Endodermal cell (in vitro differentiated cells): ENCODE measurements around the gene PPP1R16B. TPM values are rescaled to one million over a fixed set of nuclear protein-coding genes. Genes with fewer than 3 reads are reported as not detected.

Source experiments
- DNase-seq: peaks from one replicate; pipeline ENCODE4 v3.0.0-alpha.2; 2017
- H3K27ac ChIP-seq: 2 replicates; pipeline ENCODE4 v1.5.1; 2013; ENCODE audit warnings: mild to moderate bottlenecking, low read depth, low read length, moderate library complexity
- H3K27me3 ChIP-seq: 2 replicates; pipeline ENCODE4 v1.6.1; 2013; ENCODE audit warnings: mild to moderate bottlenecking, low read length, moderate library complexity; ENCODE audit not compliant: insufficient read depth, control insufficient read depth, poor library complexity, severe bottlenecking
- H3K36me3 ChIP-seq: 2 replicates; pipeline ENCODE4 v1.7.0; 2013; ENCODE audit warnings: mild to moderate bottlenecking, low read length, moderate library complexity; ENCODE audit not compliant: control insufficient read depth, insufficient read depth
- H3K4me1 ChIP-seq: one replicate; pipeline ENCODE4 v1.7.0; 2013; ENCODE audit warnings: low read length; ENCODE audit not compliant: control insufficient read depth, insufficient read depth
- H3K4me3 ChIP-seq: 2 replicates; pipeline ENCODE4 v1.5.1; 2013; ENCODE audit warnings: mild to moderate bottlenecking, low read length, moderate library complexity
- H3K9ac ChIP-seq: 2 replicates; pipeline ENCODE4 v1.6.1; 2013; ENCODE audit warnings: mild to moderate bottlenecking, low read length, moderate library complexity; ENCODE audit not compliant: poor library complexity, severe bottlenecking; ENCODE audit errors: extremely low read depth
- H3K9me3 ChIP-seq: 2 replicates; pipeline ENCODE4 v1.6.1; 2013; ENCODE audit warnings: mild to moderate bottlenecking, low read length, moderate library complexity; ENCODE audit not compliant: control insufficient read depth
- H3K27ac Mint-ChIP-seq: 2 replicates; pipeline ENCODE4 v1.8.0; 2020; ENCODE audit warnings: mixed read lengths
- H3K27me3 Mint-ChIP-seq: 2 replicates; pipeline ENCODE4 v1.8.0; 2021; ENCODE audit warnings: mild to moderate bottlenecking, mixed read lengths; ENCODE audit not compliant: insufficient read depth
- H3K36me3 Mint-ChIP-seq: 2 replicates; pipeline ENCODE4 v1.8.0; 2020; ENCODE audit warnings: low read depth, mixed read lengths
- H3K4me1 Mint-ChIP-seq: 2 replicates; pipeline ENCODE4 v1.8.0; 2020; ENCODE audit warnings: mixed read lengths
- H3K4me3 Mint-ChIP-seq: 2 replicates; pipeline ENCODE4 v1.8.0; 2020; ENCODE audit warnings: mild to moderate bottlenecking, moderate library complexity, mixed read lengths
- H3K9me3 Mint-ChIP-seq: 2 replicates; pipeline ENCODE4 v1.8.0; 2020; ENCODE audit warnings: mild to moderate bottlenecking, mixed read lengths
- CTCF ChIP-seq: fragments of 200-600 bp; sonication (generic); conservative IDR thresholded peaks from 2 replicates; pipeline ENCODE4 v1.5.0; 2021; ENCODE audit warnings: antibody characterized with exemption, mild to moderate bottlenecking
- WGBS, 2 experiments: methylation state at CpG; one replicate each; pipeline versions ENCODE4 v1.1.5 to v1.1.7; 2013; ENCODE audit warnings: missing lambda C conversion rate in 2 of 2, mixed read lengths in 1 of 2; ENCODE audit not compliant: insufficient coverage in 1 of 2, insufficient read length in 1 of 2; 5-methylcytosine and 5-hydroxymethylcytosine counted together
- total RNA-seq, 2 donors: library from RNA; stranded (reverse); fragmentation: NEBNext Ultra II Directional in 1 of 2; extraction: Animal tissue kit (Norgen Biotek cat#: 25700) in 1 of 2; gene quantifications; 2 replicates in 1 of 2; 3 replicates in 1 of 2; pipeline ENCODE4 v1.2.1, GENCODE V29; 2021

Gene PPP1R16B
- total RNA-seq, 2 donors from 2014 or later: 6.7 to 15.3 TPM

- H3K9me3 ChIP-seq: no peaks in the 10 kb centered on the region
- H3K4me1 ChIP-seq: peaks cover 6% of the 10 kb centered on the region
- Mint-ChIP-seq H3K4me1 (peaks cover 10% of the 10 kb centered on the region), H3K9me3 (no peaks in the 10 kb centered on the region), H3K4me3 (no peak overlapping the region), H3K36me3 (peaks cover 14% of the 10 kb centered on the region), H3K27ac (no peak overlapping the region), H3K27me3 (no peaks in the 10 kb centered on the region)
- DNase-seq: no peak
- no peak overlapping the region for H3K9ac ChIP-seq
- H3K36me3 ChIP-seq: peaks cover 23% of the 10 kb centered on the region
- H3K27ac ChIP-seq: no peak overlapping the region
- TF ChIP-seq CTCF: no peak
- WGBS, 2 experiments: 91 to 92% methylated on average over 6 to 9 of the region's 9 CpGs
- H3K27me3 ChIP-seq: no peaks in the 10 kb centered on the region
- H3K4me3 ChIP-seq: no peak overlapping the region
Measured at GRCh38 chr20:38895098-38895949, 89.8 kb downstream of the PPP1R16B start.

- Histone ChIP-seq H3K27ac (no peak overlapping the region), H3K4me1 (peaks cover 6% of the 10 kb centered on the region), H3K27me3 (no peaks in the 10 kb centered on the region), H3K9me3 (no peaks in the 10 kb centered on the region), H3K4me3 (no peak overlapping the region), H3K9ac (no peak overlapping the region), H3K36me3 (peaks cover 23% of the 10 kb centered on the region)
- no peak for DNase-seq
- no peak overlapping the region for H3K4me3 Mint-ChIP-seq
- no peaks in the 10 kb centered on the region for H3K9me3 Mint-ChIP-seq
- no peak for TF ChIP-seq CTCF
- H3K27me3 Mint-ChIP-seq: no peaks in the 10 kb centered on the region
- H3K4me1 Mint-ChIP-seq: peaks cover 10% of the 10 kb centered on the region
- peaks cover 17% of the 10 kb centered on the region for H3K36me3 Mint-ChIP-seq
- no peak overlapping the region for H3K27ac Mint-ChIP-seq
Measured at GRCh38 chr20:38896009-38896594, 90.6 kb downstream of the PPP1R16B start.

- H3K4me3 ChIP-seq: no peak overlapping the region
- no peaks in the 10 kb centered on the region for H3K9me3 ChIP-seq
- H3K4me1 Mint-ChIP-seq: peaks cover 10% of the 10 kb centered on the region
- WGBS, 2 experiments: 98 to 100% methylated on average over 4 of the region's 4 CpGs
- H3K27ac ChIP-seq: no peak overlapping the region
- no peaks in the 10 kb centered on the region for H3K27me3 ChIP-seq
- H3K27ac Mint-ChIP-seq: no peak overlapping the region
- peaks cover 24% of the 10 kb centered on the region for H3K36me3 Mint-ChIP-seq
- TF ChIP-seq CTCF: no peak
- no peak overlapping the region for H3K4me3 Mint-ChIP-seq
- H3K36me3 ChIP-seq: peaks cover 31% of the 10 kb centered on the region
- DNase-seq: no peak
- no peaks in the 10 kb centered on the region for H3K9me3 Mint-ChIP-seq
- H3K9ac ChIP-seq: no peak overlapping the region
- H3K27me3 Mint-ChIP-seq: no peaks in the 10 kb centered on the region
- peaks cover 6% of the 10 kb centered on the region for H3K4me1 ChIP-seq
Measured at GRCh38 chr20:38897267-38897666, 91.8 kb downstream of the PPP1R16B start.
